ENCODE results near the gene SLC9A2.

Gene SLC9A2

GRCh38 chr2:102668171-102668570, 48.8 kb downstream of the SLC9A2 start:
- Histone ChIP-seq H3K27me3 (ENCODE audit: control insufficient read depth in 1 of 2, insufficient read depth in 2 of 2, low read length in 2 of 2) (no peaks in the 10 kb centered on the region), H3K4me3 (ENCODE audit: low read depth in 1 of 2, low read length in 2 of 2) (no peak overlapping the region), H3K36me3 (ENCODE audit: control insufficient read depth in 1 of 2, insufficient read depth in 2 of 2, low read length in 2 of 2) (no peaks in the 10 kb centered on the region), H3K9me3 (ENCODE audit: control insufficient read depth in 1 of 2, low read length in 2 of 2) (no peaks in the 10 kb centered on the region), H3K27ac (ENCODE audit: low read depth, low read length) (no peak overlapping the region), H3K9ac (ENCODE audit: low read depth in 1 of 2, low read length in 2 of 2) (no peak overlapping the region), H3K4me1 (ENCODE audit: control insufficient read depth in 1 of 2, insufficient read depth in 2 of 2, low read length in 2 of 2) (no peaks in the 10 kb centered on the region)

DNA sequence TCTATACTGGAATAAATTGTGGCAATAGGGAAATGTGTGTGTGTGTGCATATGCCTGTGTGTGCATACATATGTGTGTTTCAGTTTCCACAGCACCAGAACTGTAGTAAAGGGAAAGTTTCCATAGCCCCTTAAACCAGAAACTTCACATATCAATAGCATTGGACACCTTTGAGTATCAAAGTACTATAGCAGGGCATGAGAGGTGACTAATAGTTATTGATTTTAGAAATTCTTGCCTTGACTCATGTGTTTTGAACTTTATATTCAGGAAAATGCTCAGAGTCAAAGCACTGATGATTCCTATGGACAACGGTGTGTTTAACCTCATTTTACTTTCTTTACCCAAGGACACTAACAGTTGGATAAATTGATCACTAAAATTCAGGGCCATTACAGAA, 50.0 kb downstream of the SLC9A2 start:
- no peaks in the 10 kb centered on the region for H3K9me3 ChIP-seq (ENCODE audit: control insufficient read depth in 1 of 2, low read length in 2 of 2)
- H3K36me3 ChIP-seq (ENCODE audit: control insufficient read depth in 1 of 2, insufficient read depth in 2 of 2, low read length in 2 of 2): no peaks in the 10 kb centered on the region

DNA sequence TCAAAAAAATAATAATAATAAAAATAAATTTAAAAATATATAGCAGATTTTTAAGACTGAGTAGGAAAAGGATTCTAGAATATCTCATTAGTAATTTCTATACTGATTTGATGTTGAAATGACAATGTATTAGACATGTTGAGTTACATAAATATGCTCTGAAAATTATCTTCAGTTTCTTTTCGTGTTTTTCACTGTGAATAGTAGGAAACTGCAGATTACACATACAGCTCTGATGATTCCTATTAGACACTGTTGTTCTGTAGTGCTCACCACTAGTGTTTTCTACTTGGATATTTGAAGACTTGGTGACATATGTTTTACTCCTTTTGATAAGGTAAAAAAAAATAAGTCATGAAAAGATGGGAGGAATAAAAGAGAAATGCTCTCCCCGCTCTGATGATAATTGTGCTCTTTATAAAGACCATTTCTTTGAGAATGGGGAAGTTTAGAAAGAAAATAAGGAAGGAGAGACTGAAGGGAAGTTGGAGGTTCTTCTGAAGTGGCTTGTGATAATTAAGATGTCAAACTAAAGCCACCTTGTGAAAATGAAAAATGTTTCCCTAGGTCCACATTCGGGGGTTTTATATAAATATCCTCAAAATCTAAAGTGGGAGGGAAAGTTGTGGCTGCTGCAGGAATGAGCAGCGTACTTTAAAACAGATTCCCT, 52.9 kb downstream of the SLC9A2 start:
- no peak overlapping the region for H3K9ac ChIP-seq (ENCODE audit: low read depth in 1 of 2, low read length in 2 of 2)
- no peaks in the 10 kb centered on the region for H3K27me3 ChIP-seq (ENCODE audit: control insufficient read depth in 1 of 2, insufficient read depth in 2 of 2, low read length in 2 of 2)
- H3K9me3 ChIP-seq (ENCODE audit: control insufficient read depth in 1 of 2, low read length in 2 of 2): no peaks in the 10 kb centered on the region
- no peaks in the 10 kb centered on the region for H3K4me1 ChIP-seq (ENCODE audit: control insufficient read depth in 1 of 2, insufficient read depth in 2 of 2, low read length in 2 of 2)
- no peaks in the 10 kb centered on the region for H3K36me3 ChIP-seq (ENCODE audit: control insufficient read depth in 1 of 2, insufficient read depth in 2 of 2, low read length in 2 of 2)
- no peak overlapping the region for H3K27ac ChIP-seq (ENCODE audit: low read depth, low read length)
- H3K4me3 ChIP-seq (ENCODE audit: low read depth in 1 of 2, low read length in 2 of 2): no peak overlapping the region

More for the DNA sequence above, 50.0 kb downstream of the SLC9A2 start:
- no peak overlapping the region for H3K27ac ChIP-seq (ENCODE audit: low read depth, low read length)
- H3K9ac ChIP-seq (ENCODE audit: low read depth in 1 of 2, low read length in 2 of 2): no peak overlapping the region
- H3K4me3 ChIP-seq (ENCODE audit: low read depth in 1 of 2, low read length in 2 of 2): no peak overlapping the region
- no peaks in the 10 kb centered on the region for H3K27me3 ChIP-seq (ENCODE audit: control insufficient read depth in 1 of 2, insufficient read depth in 2 of 2, low read length in 2 of 2)
- H3K4me1 ChIP-seq (ENCODE audit: control insufficient read depth in 1 of 2, insufficient read depth in 2 of 2, low read length in 2 of 2): no peaks in the 10 kb centered on the region

- H3K9me3 ChIP-seq (ENCODE audit: control insufficient read depth in 1 of 2, low read length in 2 of 2): no peaks in the 10 kb centered on the region
- H3K27me3 ChIP-seq (ENCODE audit: control insufficient read depth in 1 of 2, insufficient read depth in 2 of 2, low read length in 2 of 2): no peaks in the 10 kb centered on the region
- H3K9ac ChIP-seq (ENCODE audit: low read depth in 1 of 2, low read length in 2 of 2): no peak overlapping the region
- H3K4me1 ChIP-seq (ENCODE audit: control insufficient read depth in 1 of 2, insufficient read depth in 2 of 2, low read length in 2 of 2): no peaks in the 10 kb centered on the region
- H3K27ac ChIP-seq (ENCODE audit: low read depth, low read length): no peak overlapping the region
- H3K4me3 ChIP-seq (ENCODE audit: low read depth in 1 of 2, low read length in 2 of 2): no peak overlapping the region
- no peaks in the 10 kb centered on the region for H3K36me3 ChIP-seq (ENCODE audit: control insufficient read depth in 1 of 2, insufficient read depth in 2 of 2, low read length in 2 of 2)
Observed at GRCh38 chr2:102674370-102674769, 55.0 kb downstream of the SLC9A2 start.

- no peaks in the 10 kb centered on the region for H3K27me3 ChIP-seq (ENCODE audit: control insufficient read depth in 1 of 2, insufficient read depth in 2 of 2, low read length in 2 of 2)
- H3K4me3 ChIP-seq (ENCODE audit: low read depth in 1 of 2, low read length in 2 of 2): no peak overlapping the region
- H3K27ac ChIP-seq (ENCODE audit: low read depth, low read length): no peak overlapping the region
- H3K36me3 ChIP-seq (ENCODE audit: control insufficient read depth in 1 of 2, insufficient read depth in 2 of 2, low read length in 2 of 2): no peaks in the 10 kb centered on the region
- no peak overlapping the region for H3K9ac ChIP-seq (ENCODE audit: low read depth in 1 of 2, low read length in 2 of 2)
- H3K9me3 ChIP-seq (ENCODE audit: control insufficient read depth in 1 of 2, low read length in 2 of 2): no peaks in the 10 kb centered on the region
- H3K4me1 ChIP-seq (ENCODE audit: control insufficient read depth in 1 of 2, insufficient read depth in 2 of 2, low read length in 2 of 2): no peaks in the 10 kb centered on the region
Observed at GRCh38 chr2:102674836-102675235, 55.5 kb downstream of the SLC9A2 start.

DNA sequence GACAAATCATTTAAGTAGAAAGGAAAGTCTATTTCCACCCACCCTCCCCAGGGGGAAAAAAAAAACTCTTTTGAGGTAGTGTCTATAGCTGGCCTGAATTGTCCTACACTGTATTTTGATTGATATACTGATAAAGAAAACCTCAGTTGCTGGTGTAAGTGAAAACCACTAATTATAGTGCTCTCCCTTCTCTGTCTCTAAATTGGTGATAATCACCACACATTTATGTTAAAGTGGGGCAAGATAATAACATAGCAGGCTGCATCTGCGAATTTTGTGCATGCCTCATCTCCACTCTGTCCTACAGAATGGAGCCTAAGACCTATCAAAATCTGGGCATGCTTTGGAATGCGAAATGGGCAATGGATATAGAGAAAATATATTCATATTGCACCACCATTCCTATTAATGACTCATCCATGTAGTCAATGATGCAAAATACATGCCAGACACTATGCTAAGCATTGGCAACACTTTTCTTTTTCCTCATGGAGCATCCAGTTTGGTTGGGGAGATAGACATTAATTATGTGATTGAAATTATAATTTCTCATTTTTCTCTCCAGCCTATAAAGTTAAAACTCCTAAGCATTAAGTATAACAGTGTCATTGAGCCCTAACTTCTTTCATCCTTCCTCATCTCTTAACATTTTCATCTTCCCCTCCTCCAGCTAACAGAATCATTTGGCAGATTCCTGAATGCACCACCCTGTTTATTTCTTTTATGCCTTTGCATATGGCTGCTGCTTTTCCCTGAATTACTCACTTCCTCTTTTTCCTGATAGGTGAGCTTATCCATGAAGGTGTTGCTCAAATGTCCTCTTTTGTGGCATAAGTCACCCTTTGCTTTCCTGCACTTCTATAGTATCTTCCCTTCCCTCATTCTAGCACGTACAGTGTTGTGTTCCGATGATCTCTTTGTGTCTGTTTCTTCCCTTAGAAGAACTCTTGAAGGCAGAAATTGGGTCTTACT, 58.2 kb downstream of the SLC9A2 start:
- no peaks in the 10 kb centered on the region for H3K9me3 ChIP-seq (ENCODE audit: control insufficient read depth in 1 of 2, low read length in 2 of 2)
- H3K27me3 ChIP-seq (ENCODE audit: control insufficient read depth in 1 of 2, insufficient read depth in 2 of 2, low read length in 2 of 2): no peaks in the 10 kb centered on the region
- no peaks in the 10 kb centered on the region for H3K36me3 ChIP-seq (ENCODE audit: control insufficient read depth in 1 of 2, insufficient read depth in 2 of 2, low read length in 2 of 2)
- H3K27ac ChIP-seq (ENCODE audit: low read depth, low read length): no peak overlapping the region
- no peaks in the 10 kb centered on the region for H3K4me1 ChIP-seq (ENCODE audit: control insufficient read depth in 1 of 2, insufficient read depth in 2 of 2, low read length in 2 of 2)
- no peak overlapping the region for H3K4me3 ChIP-seq (ENCODE audit: low read depth in 1 of 2, low read length in 2 of 2)
- H3K9ac ChIP-seq (ENCODE audit: low read depth in 1 of 2, low read length in 2 of 2): no peak overlapping the region

- H3K27me3 ChIP-seq (ENCODE audit: control insufficient read depth in 1 of 2, insufficient read depth in 2 of 2, low read length in 2 of 2): no peaks in the 10 kb centered on the region
- no peak overlapping the region for H3K27ac ChIP-seq (ENCODE audit: low read depth, low read length)
- H3K9ac ChIP-seq (ENCODE audit: low read depth in 1 of 2, low read length in 2 of 2): no peak overlapping the region
- H3K36me3 ChIP-seq (ENCODE audit: control insufficient read depth in 1 of 2, insufficient read depth in 2 of 2, low read length in 2 of 2): no peaks in the 10 kb centered on the region
- H3K9me3 ChIP-seq (ENCODE audit: control insufficient read depth in 1 of 2, low read length in 2 of 2): no peaks in the 10 kb centered on the region
- no peaks in the 10 kb centered on the region for H3K4me1 ChIP-seq (ENCODE audit: control insufficient read depth in 1 of 2, insufficient read depth in 2 of 2, low read length in 2 of 2)
- no peak overlapping the region for H3K4me3 ChIP-seq (ENCODE audit: low read depth in 1 of 2, low read length in 2 of 2)
Observed at GRCh38 chr2:102678442-102678841, 59.1 kb downstream of the SLC9A2 start.

GRCh38 chr2:102686479-102687439, 67.4 kb downstream of the SLC9A2 start:
- H3K4me1 ChIP-seq (ENCODE audit: control insufficient read depth in 1 of 2, insufficient read depth in 2 of 2, low read length in 2 of 2): no peaks in the 10 kb centered on the region
- no peak overlapping the region for H3K4me3 ChIP-seq (ENCODE audit: low read depth in 1 of 2, low read length in 2 of 2)
- H3K27me3 ChIP-seq (ENCODE audit: control insufficient read depth in 1 of 2, insufficient read depth in 2 of 2, low read length in 2 of 2): no peaks in the 10 kb centered on the region
- H3K9ac ChIP-seq (ENCODE audit: low read depth in 1 of 2, low read length in 2 of 2): no peak overlapping the region
- H3K9me3 ChIP-seq (ENCODE audit: control insufficient read depth in 1 of 2, low read length in 2 of 2): no peaks in the 10 kb centered on the region
- H3K27ac ChIP-seq (ENCODE audit: low read depth, low read length): no peak overlapping the region
- peaks cover 0 to 6% of the 10 kb centered on the region in 2 donors for H3K36me3 ChIP-seq (ENCODE audit: control insufficient read depth in 1 of 2, insufficient read depth in 2 of 2, low read length in 2 of 2)

DNA sequence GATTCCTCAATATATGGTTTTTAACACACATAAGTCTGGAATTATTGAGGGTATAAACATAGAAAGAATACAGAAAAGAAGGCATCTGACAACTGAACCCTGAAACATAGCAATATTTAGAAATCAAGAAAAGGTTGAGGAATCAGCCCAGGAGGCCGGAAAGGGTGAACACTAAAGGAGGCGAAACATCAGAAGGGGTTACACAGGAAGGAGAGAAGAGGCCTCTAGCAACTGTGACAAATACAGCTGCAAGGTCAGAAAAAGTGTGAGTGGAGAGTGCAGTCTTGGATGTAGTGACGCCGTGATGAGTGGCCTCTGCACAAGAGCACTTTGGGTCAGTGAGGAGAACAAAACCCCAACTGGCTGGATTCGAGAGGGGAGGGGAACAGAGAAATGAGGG, 70.7 kb downstream of the SLC9A2 start:
- Histone ChIP-seq H3K9ac (ENCODE audit: low read depth in 1 of 2, low read length in 2 of 2) (no peak overlapping the region), H3K4me1 (ENCODE audit: control insufficient read depth in 1 of 2, insufficient read depth in 2 of 2, low read length in 2 of 2) (no peaks in the 10 kb centered on the region), H3K36me3 (ENCODE audit: control insufficient read depth in 1 of 2, insufficient read depth in 2 of 2, low read length in 2 of 2) (peaks cover 0 to 6% of the 10 kb centered on the region in 2 donors), H3K9me3 (ENCODE audit: control insufficient read depth in 1 of 2, low read length in 2 of 2) (no peaks in the 10 kb centered on the region), H3K4me3 (ENCODE audit: low read depth in 1 of 2, low read length in 2 of 2) (no peak overlapping the region), H3K27ac (ENCODE audit: low read depth, low read length) (no peak overlapping the region), H3K27me3 (ENCODE audit: control insufficient read depth in 1 of 2, insufficient read depth in 2 of 2, low read length in 2 of 2) (no peaks in the 10 kb centered on the region)

Measured in duodenal mucosa (tissue), 2 donors.